Measurements from ENCODE around the gene SLC25A22. TPM values are rescaled to one million over a fixed set of nuclear protein-coding genes. Genes with fewer than 3 reads are reported as not detected.

The SLC25A22 gene
- total RNA-seq, 4 donors from 2014 or later: 5.2 to 14.5 (median 6.9) TPM

DNA sequence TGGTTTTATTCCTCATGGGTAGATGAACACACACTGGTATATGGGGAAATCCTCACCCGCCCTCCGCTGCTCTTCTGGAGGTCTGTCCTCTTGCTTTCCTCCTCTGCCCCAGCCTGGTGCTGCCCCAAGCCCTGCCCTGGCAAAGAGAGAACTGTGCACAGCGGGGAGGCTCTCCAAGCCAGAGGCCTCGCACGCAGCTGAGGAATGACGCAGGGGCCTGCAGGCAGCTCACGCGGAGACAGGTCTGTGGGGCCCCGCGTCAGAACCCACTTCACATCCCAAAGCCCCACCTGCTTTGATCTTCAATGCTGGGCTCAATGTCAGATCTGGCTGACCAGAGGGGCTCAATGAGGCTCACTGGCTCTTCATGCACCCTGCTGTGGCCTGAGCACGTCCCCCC is 30.8 kb downstream of the SLC25A22 start:
- no peaks in the 10 kb centered on the region for H3K27me3 ChIP-seq
- peaks cover 0 to 6% (median 0%) of the 10 kb centered on the region in 3 donors for H3K4me1 ChIP-seq
- peaks cover 0 to 98% of the 10 kb centered on the region in 2 donors for H3K36me3 ChIP-seq
- no peak for ATAC-seq
- no peak overlapping the region for H3K27ac ChIP-seq
- no peak for TF ChIP-seq EP300 (IDR thresholded peaks at IDR 0.05)
- TF ChIP-seq POLR2A (IDR thresholded peaks at IDR 0.05): no peak
- TF ChIP-seq, protein P1, sequence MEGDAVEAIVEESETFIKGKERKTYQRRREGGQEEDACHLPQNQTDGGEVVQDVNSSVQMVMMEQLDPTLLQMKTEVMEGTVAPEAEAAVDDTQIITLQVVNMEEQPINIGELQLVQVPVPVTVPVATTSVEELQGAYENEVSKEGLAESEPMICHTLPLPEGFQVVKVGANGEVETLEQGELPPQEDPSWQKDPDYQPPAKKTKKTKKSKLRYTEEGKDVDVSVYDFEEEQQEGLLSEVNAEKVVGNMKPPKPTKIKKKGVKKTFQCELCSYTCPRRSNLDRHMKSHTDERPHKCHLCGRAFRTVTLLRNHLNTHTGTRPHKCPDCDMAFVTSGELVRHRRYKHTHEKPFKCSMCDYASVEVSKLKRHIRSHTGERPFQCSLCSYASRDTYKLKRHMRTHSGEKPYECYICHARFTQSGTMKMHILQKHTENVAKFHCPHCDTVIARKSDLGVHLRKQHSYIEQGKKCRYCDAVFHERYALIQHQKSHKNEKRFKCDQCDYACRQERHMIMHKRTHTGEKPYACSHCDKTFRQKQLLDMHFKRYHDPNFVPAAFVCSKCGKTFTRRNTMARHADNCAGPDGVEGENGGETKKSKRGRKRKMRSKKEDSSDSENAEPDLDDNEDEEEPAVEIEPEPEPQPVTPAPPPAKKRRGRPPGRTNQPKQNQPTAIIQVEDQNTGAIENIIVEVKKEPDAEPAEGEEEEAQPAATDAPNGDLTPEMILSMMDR (IDR thresholded peaks at IDR 0.05): no peak
- TF ChIP-seq POLR2AphosphoS5 (IDR thresholded peaks at IDR 0.05): no peak
- 80 to 87% methylated on average over 1 to 3 of the region's 11 CpGs for whole genome bisulfite sequencing, 2 donors (ENCODE audit: low coverage in 1 of 2)
- H3K4me3 ChIP-seq: no peak overlapping the region
- H3K9me3 ChIP-seq: no peaks in the 10 kb centered on the region

DNA sequence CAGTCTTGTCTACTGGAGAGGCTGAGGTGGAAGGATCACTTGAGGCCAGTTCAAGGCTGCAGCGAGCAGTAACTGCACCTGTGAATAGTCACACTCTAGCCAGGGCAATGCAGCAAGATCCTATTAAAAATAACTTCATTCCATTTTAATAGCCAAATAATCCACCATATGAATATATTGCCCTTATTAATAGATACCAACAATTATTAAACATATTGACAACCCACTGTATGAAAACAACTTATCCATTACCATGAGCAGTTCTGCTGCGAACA is 31.2 kb downstream of the SLC25A22 start:
- Histone ChIP-seq H3K4me1 (peaks cover 0 to 2% (median 0%) of the 10 kb centered on the region in 3 donors), H3K4me3 (no peak overlapping the region), H3K9me3 (no peaks in the 10 kb centered on the region), H3K27me3 (no peaks in the 10 kb centered on the region), H3K36me3 (peaks cover 0 to 98% of the 10 kb centered on the region in 2 donors), H3K27ac (no peak overlapping the region)
- TF ChIP-seq POLR2AphosphoS5 (IDR thresholded peaks at IDR 0.05): no peak
- TF ChIP-seq POLR2A (IDR thresholded peaks at IDR 0.05): no peak
- TF ChIP-seq, protein P1 (IDR thresholded peaks at IDR 0.05): no peak
- no peak for TF ChIP-seq EP300 (IDR thresholded peaks at IDR 0.05)
- no peak for ATAC-seq
- 92 to 100% methylated on average over 1 to 2 of the region's 2 CpGs for WGBS, 2 donors (ENCODE audit: low coverage in 1 of 2)

DNA sequence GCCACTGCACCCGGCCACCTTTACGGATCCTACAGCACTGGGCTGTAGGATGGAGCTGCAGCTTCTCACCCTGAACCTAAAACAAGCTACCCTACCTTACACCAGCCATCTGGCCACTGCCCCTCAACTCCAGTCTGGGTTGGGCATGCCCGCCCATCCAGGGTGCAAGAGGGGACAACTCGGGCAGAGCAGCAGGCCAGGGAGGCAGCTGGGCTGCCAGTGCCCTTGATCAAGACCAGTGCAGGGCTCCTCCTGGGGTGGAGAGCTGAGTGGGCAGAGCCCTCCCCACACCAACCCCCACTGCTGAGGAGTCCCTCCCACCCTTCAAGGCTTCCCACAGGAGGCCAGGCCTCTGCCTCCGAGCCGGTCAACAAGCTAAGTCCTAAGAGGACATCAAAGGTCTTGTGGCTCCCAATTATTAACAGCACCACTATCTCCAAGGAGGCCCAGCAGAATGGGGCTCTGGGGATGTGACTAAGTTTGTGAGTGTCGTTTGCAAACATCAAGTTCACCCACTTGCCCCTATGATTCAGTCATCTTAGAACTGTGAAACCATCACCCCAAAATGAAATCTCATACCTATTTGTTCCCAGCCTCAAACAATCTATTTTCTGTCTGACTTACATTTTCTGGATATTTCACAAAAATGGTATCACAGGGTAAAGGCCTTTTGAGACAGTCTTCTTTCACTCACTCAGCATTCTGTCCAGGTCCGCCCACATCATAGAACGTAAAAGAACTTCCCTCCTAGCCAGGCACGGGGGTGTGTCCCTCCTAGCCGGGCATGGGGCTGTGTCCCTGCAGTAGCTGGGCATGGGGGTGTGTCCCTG is 31.8 kb downstream of the SLC25A22 start:
- H3K9me3 ChIP-seq: no peaks in the 10 kb centered on the region
- 52 to 82% methylated on average over 2 to 4 of the region's 11 CpGs for WGBS, 2 donors (ENCODE audit: low coverage in 1 of 2)
- TF ChIP-seq POLR2A (IDR thresholded peaks at IDR 0.05) (no peak), EP300 (IDR thresholded peaks at IDR 0.05) (no peak), POLR2AphosphoS5 (IDR thresholded peaks at IDR 0.05) (no peak)
- TF ChIP-seq, protein P1 (IDR thresholded peaks at IDR 0.05): no peak
- H3K27ac ChIP-seq: no peak overlapping the region
- no peak for ATAC-seq
- peaks cover 0 to 98% of the 10 kb centered on the region in 2 donors for H3K36me3 ChIP-seq
- no peak overlapping the region for H3K4me3 ChIP-seq
- H3K27me3 ChIP-seq: no peaks in the 10 kb centered on the region
- H3K4me1 ChIP-seq: no peaks in the 10 kb centered on the region

DNA sequence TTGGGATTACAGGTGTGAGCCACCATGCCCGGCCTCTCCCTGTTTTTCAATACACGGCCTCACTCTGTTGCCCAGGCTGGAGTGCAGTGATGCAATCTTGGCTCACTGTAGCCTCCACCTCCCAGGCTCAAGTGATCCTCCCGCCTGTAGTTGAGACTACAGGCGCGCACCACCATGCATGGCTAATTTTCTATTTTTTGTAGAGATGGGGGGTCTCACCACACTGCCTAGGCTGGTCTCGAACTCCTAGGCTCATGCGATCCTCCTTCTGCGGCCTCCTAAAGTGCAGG is 32.3 kb downstream of the SLC25A22 start:
- no peaks in the 10 kb centered on the region for H3K4me1 ChIP-seq
- TF ChIP-seq, protein P1 (IDR thresholded peaks at IDR 0.05): no peak
- TF ChIP-seq POLR2A (IDR thresholded peaks at IDR 0.05) (no peak), POLR2AphosphoS5 (IDR thresholded peaks at IDR 0.05) (no peak), EP300 (IDR thresholded peaks at IDR 0.05) (no peak)
- no peak for ATAC-seq
- no peak overlapping the region for H3K4me3 ChIP-seq
- peaks cover 0 to 98% of the 10 kb centered on the region in 2 donors for H3K36me3 ChIP-seq
- H3K9me3 ChIP-seq: no peaks in the 10 kb centered on the region
- peak overlapping the region in 1 of 4 donors; percentile 27 for H3K27ac ChIP-seq
- no peaks in the 10 kb centered on the region for H3K27me3 ChIP-seq
- WGBS, 2 donors (ENCODE audit: low coverage in 1 of 2): 96 to 100% methylated on average over 3 to 7 of the region's 8 CpGs
